Suprapubic skin (tissue), 4 donors: ENCODE measurements around the gene NINL.

Source experiments
- CTCF ChIP-seq, 2 donors: fragments of 200-600 bp in 1 of 2; fragments of 450-650 bp in 1 of 2; sonication (generic) in 1 of 2; IDR thresholded peaks; one replicate each; pipeline ENCODE4 v1.5.1; 2016 to 2019; ENCODE audit warnings: antibody characterized with exemption in 2 of 2, mild to moderate bottlenecking in 1 of 2, moderate library complexity in 1 of 2
- EP300 ChIP-seq: sonication (generic); formaldehyde crosslinking; IDR thresholded peaks from one replicate; pipeline ENCODE4 v1.6.1; 2017; ENCODE audit warnings: antibody characterized with exemption
- POLR2A ChIP-seq, 2 donors: fragments of 450-650 bp; IDR thresholded peaks; one replicate each; pipeline ENCODE4 v1.6.1; 2017; ENCODE audit warnings: antibody characterized with exemption in 2 of 2, mild to moderate bottlenecking in 2 of 2, moderate library complexity in 2 of 2
- POLR2AphosphoS5 ChIP-seq, 3 donors: sonication (generic); formaldehyde crosslinking; IDR thresholded peaks; one replicate each; pipeline ENCODE4 v1.6.1; 2017; ENCODE audit warnings: antibody characterized with exemption in 3 of 3

GRCh38 chr20:25619514-25619913 lies 34.2 kb upstream of the NINL start:
- TF ChIP-seq CTCF (IDR thresholded peaks at IDR 0.05) (no peak), EP300 (no peak), POLR2A (IDR thresholded peaks at IDR 0.05) (no peak), POLR2AphosphoS5 (IDR thresholded peaks at IDR 0.05) (no peak)
